ENCODE measurements around the gene PELI1. TPM values are rescaled to one million over a fixed set of nuclear protein-coding genes. Genes with fewer than 3 reads are reported as not detected.

PELI1 gene
- total and polyA plus RNA-seq, 11 donors: 4.2 to 14.6 (median 7.3) TPM

DNA sequence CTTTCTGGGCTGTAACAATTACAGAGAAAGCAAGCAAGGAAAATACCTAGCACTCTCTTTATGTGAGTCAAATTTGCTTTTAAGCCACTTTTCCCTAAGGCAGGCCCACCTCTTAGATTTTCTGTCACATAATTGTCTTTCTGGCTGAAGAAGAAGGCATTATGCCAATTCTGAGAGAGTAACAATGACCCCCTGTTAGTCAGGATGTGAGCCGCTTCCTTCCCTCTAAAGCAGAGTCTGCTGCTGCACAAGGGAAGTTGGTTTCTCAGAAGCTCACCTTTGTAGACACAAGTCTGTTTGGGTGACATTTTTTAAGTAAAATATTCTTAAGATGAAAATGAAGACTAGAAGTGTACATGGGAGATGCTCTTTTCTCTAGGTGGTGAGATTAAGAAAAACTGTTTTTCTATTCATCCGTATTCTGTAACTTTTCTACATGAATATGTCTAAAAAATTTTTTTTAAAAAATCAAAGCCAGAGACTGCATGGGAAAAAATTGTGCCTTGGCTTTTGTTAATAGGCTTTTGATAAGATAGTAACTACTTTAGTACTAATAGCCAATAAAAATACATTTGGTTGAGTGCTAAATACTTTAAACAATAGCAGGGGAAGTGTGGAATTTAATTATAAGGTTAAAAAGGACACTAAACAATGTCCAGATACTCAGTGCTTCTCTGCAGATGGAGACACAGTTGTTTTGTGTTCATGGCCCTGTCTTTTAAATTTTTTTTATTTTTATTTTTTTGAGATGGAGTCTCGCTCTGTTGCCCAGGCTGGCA, 91.6 kb downstream of the PELI1 start:
- no peak for TF ChIP-seq POLR2A (IDR thresholded peaks at IDR 0.05)
- TF ChIP-seq, protein P1, sequence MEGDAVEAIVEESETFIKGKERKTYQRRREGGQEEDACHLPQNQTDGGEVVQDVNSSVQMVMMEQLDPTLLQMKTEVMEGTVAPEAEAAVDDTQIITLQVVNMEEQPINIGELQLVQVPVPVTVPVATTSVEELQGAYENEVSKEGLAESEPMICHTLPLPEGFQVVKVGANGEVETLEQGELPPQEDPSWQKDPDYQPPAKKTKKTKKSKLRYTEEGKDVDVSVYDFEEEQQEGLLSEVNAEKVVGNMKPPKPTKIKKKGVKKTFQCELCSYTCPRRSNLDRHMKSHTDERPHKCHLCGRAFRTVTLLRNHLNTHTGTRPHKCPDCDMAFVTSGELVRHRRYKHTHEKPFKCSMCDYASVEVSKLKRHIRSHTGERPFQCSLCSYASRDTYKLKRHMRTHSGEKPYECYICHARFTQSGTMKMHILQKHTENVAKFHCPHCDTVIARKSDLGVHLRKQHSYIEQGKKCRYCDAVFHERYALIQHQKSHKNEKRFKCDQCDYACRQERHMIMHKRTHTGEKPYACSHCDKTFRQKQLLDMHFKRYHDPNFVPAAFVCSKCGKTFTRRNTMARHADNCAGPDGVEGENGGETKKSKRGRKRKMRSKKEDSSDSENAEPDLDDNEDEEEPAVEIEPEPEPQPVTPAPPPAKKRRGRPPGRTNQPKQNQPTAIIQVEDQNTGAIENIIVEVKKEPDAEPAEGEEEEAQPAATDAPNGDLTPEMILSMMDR (IDR thresholded peaks at IDR 0.05): no peak
- Histone ChIP-seq H3K4me3 (no peak overlapping the region), H3K27ac (peak overlapping the region; percentile 14 to 84 (median 74)), H3K9me3 (no peaks in the 10 kb centered on the region), H3K4me1 (peaks cover 0 to 30% (median 5%) of the 10 kb centered on the region in 12 donors), H3K36me3 (no peaks in the 10 kb centered on the region), H3K27me3 (no peaks in the 10 kb centered on the region)
- DNase-seq (peak in 2 of 5 donors; percentile 30 to 37), ATAC-seq (peak; percentile 72 to 91 (median 74))
- WGBS, 4 donors: 72 to 78% (median 74%) methylated on average over 3 of the region's 3 CpGs
- intact Hi-C loops (cut with DNase I): loop anchor here in 9 of 10 donors (1.0 to 10.0 kb wide), 15 partner anchors 90 to 822 kb away; partner anchors contain the start of gene PELI1 (in 5 of the 9)

GRCh38 chr2:64049633-64050220, 94.5 kb downstream of the PELI1 start:
- H3K27ac ChIP-seq: no peak overlapping the region
- TF ChIP-seq, protein P1 (IDR thresholded peaks at IDR 0.05): peak; percentile 73 to 95 (median 89)
- TF ChIP-seq POLR2A (IDR thresholded peaks at IDR 0.05): no peak
- intact Hi-C loops (cut with DNase I): loop anchor here (1.0 to 10.0 kb wide), 17 partner anchors 93 to 825 kb away; partner anchors contain the start of gene PELI1 (in 5 of the 10)
- H3K36me3 ChIP-seq: no peaks in the 10 kb centered on the region
- WGBS, 4 donors: 3 to 7% (median 6%) methylated on average over 3 of the region's 3 CpGs
- H3K4me3 ChIP-seq: no peak overlapping the region
- ATAC-seq (peak; percentile 52 to 91 (median 88)), DNase-seq (peak in 4 of 5 donors; percentile 51 to 69 (median 60))
- peaks cover 0 to 28% (median 5%) of the 10 kb centered on the region in 12 donors for H3K4me1 ChIP-seq
- no peaks in the 10 kb centered on the region for H3K9me3 ChIP-seq
- H3K27me3 ChIP-seq: no peaks in the 10 kb centered on the region

DNA sequence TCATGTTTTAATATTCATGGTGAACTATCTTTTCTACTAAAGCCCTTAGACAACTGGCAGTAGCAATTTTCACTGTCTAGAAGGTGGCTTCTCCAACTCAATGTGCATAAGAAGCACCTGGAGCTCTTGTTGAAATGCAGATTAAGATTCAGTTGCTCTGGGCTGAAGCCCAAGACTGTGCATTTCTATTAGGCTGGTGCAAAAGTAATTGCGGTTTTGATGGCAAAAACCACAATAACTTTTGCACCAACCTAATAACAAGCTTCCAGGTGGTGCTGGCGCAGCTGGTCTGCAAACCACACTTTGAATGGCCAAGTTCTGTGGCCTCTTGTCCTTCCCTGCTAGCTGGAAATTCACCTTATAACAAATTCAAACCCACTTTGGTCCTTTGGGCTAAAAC, 98.3 kb downstream of the PELI1 start:
- WGBS, 4 donors: 95 to 100% (median 97%) methylated on average over 2 of the region's 2 CpGs
- intact Hi-C loops (cut with DNase I): loop anchor here in 9 of 10 donors (2.0 to 10.0 kb wide), 8 partner anchors 96 to 516 kb away; partner anchors contain the start of gene PELI1 (in 1 of the 9)

More for the DNA sequence above, 98.3 kb downstream of the PELI1 start:
- TF ChIP-seq, protein P1 (IDR thresholded peaks at IDR 0.05): no peak
- TF ChIP-seq POLR2A (IDR thresholded peaks at IDR 0.05): no peak
- Histone ChIP-seq H3K27me3 (no peaks in the 10 kb centered on the region), H3K27ac (no peak overlapping the region), H3K36me3 (no peaks in the 10 kb centered on the region), H3K4me1 (peaks cover 0 to 7% (median 0%) of the 10 kb centered on the region in 12 donors), H3K9me3 (no peaks in the 10 kb centered on the region), H3K4me3 (no peak overlapping the region)
- no peak for ATAC-seq
- no peak for DNase-seq

Other genes starting within 250 kb of the PELI1 start
- gene VPS54, start 125.0 kb downstream of the PELI1 start, total RNA-seq: 10 to 100 TPM in 4 of 9 donors, 1 to 10 TPM in 5; 8.7 to 14.0 (median 9.6) TPM
- 1 to 10 TPM; 6.4 to 8.7 TPM for gene VPS54, start 125.0 kb downstream of the PELI1 start, polyA plus RNA-seq